GM20431 (cell line): ENCODE measurements around the gene PANX2.

Experiments
- in situ Hi-C: fragments of 300-500 bp; cut with MseI, MboI; formaldehyde crosslinking; loops from one replicate; pipeline ENCODE4 v1.15.0; 2020; ENCODE audit warnings: low sequenced_read_pairs; ENCODE audit not compliant: unreplicated experiment

The PANX2 gene

GRCh38 chr22:50180727-50181521, 10.4 kb downstream of the PANX2 start:
- in situ Hi-C loops = no loop called here

- in situ Hi-C loops = no loop called here
Observed at GRCh38 chr22:50182176-50183081, 11.9 kb downstream of the PANX2 start.

GRCh38 chr22:50183141-50183971, 12.8 kb downstream of the PANX2 start:
- in situ Hi-C loops = no loop called here

- in situ Hi-C loops = no loop called here
Observed at GRCh38 chr22:50184004-50184901, 13.7 kb downstream of the PANX2 start.

DNA sequence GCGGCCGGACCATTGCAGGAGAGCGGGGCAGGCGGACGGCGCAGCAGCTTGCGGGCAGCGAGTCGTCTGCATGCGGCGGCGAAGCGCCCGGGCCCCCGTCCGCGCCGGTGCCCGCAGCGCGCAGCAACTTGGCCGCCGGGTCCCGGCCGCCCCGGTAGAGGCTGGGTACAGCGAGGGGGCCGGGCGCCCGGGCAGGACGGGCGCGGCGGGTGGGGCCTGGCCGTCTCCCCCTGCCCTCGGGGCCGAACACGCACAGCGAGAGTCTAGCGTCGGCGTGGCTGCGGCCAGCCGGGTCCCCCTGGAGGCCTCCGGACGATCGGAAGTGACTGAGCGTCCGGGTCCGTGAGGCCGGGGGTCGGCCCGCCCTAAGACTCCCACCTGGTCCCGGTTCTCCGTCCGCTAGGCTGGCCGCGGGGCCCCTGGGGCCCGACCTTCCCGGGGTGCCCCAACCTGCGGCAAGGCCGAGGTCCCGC, 14.4 kb downstream of the PANX2 start:
- in situ Hi-C loops = no loop called here

GRCh38 chr22:50185375-50186087, 15.0 kb downstream of the PANX2 start, which contains the start of gene TRABD:
TSS of gene TRABD (plus strand) at chr22:50185913. CDS start at chr22:50193061, 7,148 bp downstream.
- in situ Hi-C loops = no loop called here

GRCh38 chr22:50186181-50186714, 15.7 kb downstream of the PANX2 start:
- in situ Hi-C loops = no loop called here

DNA sequence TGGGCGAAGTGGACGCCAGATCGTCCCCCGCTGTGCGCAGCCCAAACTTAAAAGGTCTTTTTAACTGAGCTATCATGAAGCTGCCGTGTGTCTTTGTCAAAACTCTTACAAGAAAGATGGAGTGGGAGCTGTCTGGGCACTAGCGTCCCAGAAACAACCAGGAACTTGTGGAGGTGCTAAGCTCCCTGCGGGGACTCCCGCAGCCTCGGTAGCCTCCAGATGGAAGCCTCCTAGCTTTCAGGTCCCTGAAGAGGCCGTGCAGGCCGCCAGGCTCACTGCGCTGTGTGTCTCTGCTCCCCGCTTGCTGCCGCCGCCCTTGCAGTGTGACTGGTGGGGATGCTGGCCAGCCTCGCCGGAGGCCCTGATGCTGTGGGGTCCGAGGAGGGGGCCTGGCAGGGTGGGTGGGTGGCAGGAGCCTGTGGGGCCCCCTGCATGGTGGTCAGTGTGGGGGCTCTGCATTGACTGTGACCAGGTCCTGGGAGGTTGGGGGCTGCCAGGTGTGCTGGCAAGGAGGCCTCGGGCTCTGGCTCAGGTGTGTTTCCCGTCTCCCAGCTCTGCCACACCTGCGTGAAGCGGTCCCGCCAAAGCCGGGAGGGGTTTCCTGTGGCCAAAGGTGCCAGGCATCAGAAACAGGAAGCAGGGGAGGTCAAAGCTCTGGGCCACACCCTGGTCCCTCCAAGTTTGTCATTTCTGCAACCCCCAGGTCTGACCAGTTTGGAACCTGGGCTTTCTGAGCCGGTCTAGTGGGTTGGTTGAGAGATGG, 16.4 kb downstream of the PANX2 start:
- in situ Hi-C loops = no loop called here

- in situ Hi-C loops = no loop called here
Observed at GRCh38 chr22:50188356-50188755, 17.8 kb downstream of the PANX2 start.

- in situ Hi-C loops = no loop called here
Observed at GRCh38 chr22:50189184-50189848, 18.8 kb downstream of the PANX2 start.

- in situ Hi-C loops = no loop called here
Observed at GRCh38 chr22:50189849-50190181, 19.3 kb downstream of the PANX2 start.

DNA sequence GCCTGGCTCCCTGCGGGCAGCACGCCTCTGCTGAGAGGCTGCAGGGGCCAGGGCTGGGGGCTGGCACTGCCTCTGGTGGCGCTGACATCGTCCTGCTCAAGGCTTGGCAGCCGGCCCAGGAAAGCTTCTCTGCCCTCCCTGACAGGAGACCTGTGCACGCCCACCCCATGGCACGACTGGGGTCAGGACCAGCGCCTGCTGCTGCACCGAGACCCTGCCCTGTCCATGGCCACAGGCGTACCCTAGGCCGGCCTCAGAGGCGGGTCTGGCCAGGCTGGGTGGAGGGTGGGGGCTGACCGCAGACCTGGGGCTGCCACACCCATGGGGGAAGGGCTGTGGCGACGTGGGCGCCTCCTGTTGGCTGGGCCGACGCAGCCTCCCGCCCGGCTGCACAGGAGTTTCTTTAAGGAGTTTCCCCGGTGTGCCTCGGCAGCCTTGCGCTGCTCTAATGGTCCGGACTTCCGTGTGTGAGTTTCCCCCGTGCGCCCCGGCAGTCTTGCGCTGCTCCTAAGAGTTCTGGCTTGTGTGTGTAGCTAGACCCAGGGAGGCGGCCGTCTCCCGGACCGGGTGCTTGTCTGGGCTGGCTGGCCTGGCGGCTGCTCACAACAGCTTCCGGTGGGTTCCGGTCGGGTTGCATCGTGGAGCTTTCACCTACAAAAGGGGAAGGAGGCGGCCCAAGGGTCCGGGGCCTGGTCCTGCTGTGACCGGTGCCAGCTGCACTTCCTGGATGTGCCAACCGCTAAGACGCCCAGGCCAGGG, 19.8 kb downstream of the PANX2 start:
- in situ Hi-C loops = no loop called here

DNA sequence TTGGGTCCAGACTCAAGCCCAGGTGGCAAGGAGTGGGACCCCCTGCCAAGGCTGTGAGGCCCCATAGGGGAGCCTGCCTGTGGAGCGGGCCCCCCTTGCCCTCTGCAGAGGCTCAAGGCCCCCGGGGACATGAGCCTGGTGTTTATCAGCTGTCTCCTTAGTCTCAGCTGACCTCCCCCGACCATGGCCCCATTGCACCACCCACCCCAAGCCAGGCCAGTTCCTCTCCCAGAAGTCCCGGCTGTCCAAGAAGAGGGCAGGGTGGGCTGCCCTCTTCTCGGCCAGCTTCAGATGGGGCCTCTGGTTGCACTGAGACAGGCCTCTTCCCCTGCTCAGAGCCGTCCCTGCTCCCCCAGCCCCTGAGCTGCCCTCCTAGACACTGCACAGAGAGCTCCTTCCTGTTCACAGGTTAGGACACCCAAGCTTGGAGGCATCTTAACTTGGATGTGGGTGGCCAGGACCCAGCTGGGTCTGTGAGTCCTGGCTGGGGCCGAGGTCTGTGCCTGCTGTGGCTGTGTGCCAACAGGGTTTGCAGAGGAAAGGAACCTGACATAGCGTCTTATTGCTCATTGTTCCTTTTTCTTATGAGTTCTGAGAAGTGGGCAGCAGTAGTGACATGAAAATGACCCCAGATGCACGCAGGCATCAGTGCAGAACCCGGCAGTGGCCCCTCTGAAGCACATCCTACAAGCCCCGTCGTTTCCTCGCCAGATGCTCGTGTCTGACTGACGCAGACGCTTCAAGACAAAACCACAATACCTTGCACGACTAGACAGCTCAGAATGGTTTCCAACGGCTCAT, 20.6 kb downstream of the PANX2 start:
- in situ Hi-C loops = no loop called here

DNA sequence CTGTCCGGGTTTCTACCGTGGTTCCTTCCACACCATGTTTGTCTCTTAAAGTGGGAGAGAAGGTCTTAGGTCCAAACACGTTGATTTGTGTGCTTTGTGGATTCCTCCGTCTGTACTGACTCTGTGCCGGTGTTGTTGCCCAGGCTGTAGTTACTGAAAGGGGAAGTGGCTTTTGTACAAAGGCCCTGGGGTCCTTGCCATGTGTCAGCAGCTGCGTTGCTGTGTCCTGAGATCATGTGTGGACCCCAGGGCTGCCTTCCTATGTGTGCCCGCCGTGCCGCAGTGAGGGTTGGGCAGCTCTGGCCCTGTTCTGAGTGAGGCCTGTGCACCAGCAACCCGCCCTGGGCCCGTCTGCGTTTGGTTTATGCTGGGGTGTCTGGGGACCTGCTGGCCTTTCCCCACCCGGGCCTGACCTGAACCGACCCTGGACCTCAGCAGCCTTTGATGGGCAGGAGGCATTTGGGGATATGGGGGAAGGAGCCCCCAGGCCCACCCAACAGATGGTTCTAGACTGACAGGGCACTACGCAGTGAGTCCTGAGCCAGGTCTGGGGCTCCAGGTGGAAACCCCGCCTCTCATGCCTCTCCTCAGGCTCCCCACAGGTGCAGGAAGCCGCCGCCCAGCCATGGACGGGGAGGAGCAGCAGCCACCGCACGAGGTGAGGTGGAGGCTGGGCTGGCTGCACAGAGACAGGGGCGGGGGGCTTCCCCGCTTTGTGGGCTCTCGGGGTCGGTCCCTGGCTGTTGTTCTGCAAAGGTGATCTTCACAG, 22.1 kb downstream of the PANX2 start:
- in situ Hi-C loops = no loop called here

GRCh38 chr22:50193621-50194020, 23.1 kb downstream of the PANX2 start:
- in situ Hi-C loops = no loop called here
